Activated CD4-positive, alpha-beta T cell treated with anti-CD3 and anti-CD28 coated beads for 24 hours (primary cell): ENCODE measurements around the gene NTNG1.
"Not testable (repeated sequence)": the region's sequence is repeated elsewhere in the genome, so short reads cannot be mapped to it uniquely, and the experiment has no call there.

ENCODE experiments used
- DNase-seq, 2 donors: peaks; one replicate each; pipeline ENCODE4 v3.0.0-alpha.2; 2020; ENCODE audit warnings: low read depth in 2 of 2

The NTNG1 gene

DNA sequence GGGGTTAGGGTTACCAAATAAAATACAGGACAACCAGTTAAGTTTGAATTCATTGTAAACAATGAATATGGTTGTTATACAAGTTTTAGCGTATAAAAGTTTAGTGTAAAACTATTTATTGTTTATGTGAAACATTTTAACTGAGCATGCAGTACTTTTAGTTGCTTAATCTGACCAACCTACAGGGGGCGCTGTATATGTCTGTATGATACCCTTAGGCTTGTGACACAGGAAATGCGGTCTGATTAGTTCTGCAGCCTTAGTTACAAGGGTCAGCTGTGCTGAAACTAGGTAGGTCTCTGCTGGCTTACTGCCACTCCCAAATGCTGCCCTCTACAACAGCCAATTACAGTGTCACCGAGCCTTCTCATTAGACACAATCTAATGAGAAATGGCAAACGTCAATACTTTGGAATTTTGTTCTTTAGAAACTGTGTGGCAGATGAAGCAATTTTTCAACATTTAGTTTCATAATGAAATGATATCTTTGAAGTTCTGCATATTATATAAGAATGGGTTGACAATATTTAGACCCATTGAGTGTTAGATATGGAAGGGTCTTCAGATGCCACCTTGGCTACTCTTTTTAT lies 56.2 kb downstream of the NTNG1 start:
- no peak for DNase-seq

DNA sequence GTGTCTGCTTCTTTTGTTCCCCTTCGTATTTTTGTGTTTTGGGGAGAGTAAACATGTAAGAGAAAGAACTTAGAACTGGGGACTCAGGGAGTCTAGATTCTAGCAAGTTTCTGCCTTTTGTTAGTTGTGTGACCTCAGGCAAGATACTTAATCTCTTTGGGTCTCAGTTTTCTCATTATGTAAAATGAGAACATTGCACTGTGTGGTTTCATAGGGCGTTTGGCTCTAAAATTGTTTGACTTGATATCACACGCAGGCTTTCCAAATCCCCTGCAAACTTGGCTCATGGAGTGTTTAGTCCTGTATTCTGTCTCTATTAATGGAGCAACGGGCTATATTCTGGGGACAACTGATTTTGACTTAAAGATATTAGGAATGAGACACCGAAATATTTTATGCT lies 57.7 kb downstream of the NTNG1 start:
- DNase-seq, result no peak

DNA sequence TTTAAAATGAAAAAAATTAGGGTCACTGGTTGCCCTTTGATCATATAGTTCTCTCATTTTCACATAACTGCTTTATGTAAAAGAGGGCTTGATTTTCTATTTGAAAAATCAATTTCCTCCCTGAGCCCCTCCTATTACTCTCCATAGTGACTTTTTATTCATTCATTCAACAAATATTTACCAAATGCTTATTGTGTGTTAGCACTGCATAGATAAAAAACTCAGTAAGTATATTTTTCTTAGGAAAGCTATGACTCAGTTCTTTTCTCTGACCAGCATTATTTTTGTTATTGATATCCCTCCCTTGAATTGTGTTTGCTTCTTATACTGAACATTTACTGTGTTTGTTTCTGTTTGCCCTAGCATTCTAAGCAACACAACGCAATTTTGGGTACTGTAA lies 59.8 kb downstream of the NTNG1 start:
- no peak for DNase-seq

DNA sequence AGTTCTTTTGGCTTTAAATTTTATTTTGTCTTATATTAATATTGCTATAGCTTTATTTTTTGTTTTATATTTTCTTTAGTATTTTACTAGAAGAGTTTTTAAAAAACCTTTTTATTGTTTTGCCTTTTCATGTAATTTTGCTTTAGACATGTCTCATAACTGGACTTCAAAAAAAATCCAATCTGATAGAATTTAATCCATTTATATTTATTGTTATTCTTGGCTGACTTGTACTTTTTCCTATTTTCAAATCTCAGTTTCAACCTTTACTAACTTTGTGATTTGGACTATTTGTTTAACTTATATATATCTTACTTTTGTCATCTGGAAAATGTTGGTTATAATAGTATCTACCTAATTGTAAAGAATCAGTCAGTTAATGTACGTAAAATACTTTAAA lies 61.2 kb downstream of the NTNG1 start:
- DNase-seq, result no peak

DNA sequence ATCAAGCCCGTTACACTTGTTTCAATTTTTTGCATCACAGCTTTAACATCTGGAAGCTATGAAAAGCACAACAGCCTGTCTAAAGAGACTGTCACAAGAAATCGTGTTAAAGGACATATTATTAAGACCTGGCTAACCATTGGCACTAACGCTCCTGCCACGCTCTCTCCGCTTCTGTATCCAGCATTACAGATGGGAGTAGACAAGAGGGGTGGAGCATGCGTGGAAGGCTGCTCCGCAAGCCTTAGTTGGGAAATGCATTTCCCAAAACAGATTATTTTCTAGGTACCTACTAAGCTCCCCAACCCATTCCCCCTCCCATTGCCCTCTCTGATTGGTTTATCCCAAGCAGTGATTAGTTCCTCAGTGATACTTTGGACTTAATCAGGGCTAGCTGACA lies 72.4 kb downstream of the NTNG1 start:
- no peak for DNase-seq

DNA sequence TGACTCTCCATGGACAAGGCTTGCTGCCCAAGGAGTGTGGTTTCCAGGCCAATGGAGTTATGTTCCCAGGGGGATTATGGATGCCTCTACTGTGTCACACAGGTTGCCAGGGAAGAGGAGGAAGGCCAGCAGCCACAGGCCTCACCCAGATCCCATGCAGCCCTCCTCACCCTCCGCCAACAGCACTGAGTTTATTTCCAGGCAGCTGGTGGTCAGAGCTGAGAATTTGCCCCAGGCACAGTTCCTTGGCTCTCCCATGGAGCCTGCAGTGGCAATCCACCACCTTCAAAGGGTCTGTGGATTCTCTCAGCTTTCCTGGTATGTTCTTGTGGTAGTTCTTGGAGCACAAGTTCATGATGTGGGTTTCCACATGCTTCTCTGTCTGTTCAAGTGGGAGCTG lies 79.2 kb downstream of the NTNG1 start:
- no peak for DNase-seq

DNA sequence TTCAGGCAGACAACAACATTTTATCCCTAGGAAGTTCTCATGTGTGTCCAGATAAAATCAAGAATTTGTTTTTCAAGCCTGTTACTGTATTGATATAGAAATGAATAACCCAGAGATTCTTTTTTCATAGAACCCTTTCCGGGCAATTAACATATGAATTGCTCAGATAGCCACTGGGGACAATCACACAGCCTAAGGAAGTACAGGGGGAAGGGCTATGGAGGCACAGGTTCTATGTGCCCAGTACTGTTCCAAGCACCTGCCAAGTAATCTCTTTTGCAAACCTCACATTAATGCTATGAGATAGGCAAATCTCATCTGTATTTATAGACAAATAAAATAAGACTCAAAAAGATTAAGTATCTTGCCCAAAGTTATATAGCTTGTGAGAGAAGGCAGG lies 84.9 kb downstream of the NTNG1 start:
- DNase-seq, result no peak

DNA sequence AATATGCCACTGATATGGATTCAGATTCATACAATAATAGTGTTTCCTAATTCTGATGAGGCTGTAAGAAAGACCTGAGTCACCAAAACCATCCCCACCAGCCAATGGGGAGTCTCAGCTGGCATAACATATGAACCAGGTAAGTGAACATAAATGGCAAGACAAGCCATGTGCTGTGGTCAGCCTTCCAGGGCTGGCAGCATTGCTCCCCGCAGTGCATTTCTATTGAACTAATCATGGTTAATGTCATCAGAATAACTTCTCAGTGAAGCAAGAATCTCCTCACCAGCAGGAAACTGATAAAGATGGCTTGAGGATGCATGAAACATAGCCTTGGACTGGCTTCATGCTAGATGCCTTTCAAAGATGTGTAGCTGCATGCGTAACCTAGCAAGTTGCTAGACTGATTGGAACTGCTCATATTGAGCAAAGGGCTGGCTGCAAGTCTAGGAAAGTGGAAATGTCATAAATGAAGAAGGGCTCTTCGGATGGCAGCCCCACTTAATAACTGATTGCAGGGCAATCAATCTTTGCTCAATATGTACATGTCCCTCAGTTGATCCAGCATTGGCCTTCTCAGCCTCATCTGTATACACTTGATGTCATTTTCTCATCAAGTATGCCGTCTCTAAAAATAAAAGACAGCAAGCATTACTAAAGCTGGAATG lies 88.0 kb downstream of the NTNG1 start:
- DNase-seq, result no peak

DNA sequence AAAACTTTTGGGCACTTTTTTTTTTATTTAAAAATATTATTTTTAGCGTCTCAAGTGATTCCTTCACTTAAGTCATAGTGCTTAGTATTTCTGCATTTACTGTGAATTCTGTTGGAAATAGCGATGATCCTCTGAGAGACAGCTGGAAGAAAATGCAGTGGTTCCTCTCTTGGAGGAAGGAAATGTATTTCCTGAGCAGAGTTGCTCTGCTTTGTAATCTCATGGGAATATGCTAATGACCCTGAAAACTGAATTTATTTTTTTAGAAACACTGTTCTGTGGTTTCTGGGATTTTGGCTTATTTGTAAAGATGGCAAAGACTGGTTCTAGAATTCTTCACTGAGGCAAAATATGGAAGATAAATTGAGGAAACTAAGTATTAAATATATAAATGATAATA lies 88.9 kb downstream of the NTNG1 start:
- no peak for DNase-seq

DNA sequence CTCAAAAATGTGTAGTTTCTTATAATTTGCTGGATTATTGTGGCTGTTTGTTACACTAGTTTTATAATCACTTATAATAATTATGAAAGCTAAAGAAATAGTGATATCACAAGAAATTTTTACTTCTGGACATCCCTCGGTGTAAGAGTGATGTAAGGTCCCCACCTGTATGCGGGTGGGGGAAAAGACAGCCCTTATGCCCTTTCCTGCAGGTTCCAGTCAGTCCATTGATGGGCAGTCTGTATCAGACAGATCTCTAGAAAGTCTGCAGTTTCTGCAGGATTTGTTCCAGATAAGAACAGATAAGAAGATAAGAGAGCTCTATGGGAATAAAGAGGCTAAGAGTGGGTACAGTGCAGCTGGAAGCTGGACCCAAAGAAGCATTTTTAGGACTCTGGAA lies 89.3 kb downstream of the NTNG1 start:
- DNase-seq, result no peak

DNA sequence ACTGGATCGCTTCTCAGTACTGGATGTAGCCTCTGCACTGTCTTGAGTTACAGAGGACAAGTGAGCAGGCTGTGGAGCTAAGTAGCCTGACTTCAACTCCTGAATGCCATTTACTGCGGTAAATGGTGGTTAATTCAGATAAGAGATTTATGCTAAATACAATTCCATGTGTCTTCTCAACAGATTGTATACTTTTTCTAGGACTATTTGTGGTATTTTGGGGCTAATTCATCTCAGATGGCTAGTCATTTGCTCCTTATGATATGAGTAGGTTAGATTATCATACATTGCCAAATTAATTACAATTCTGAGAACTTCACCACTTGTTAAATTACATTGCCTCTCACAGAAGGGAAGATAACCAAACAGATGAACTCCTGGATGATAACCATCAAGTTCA lies 90.5 kb downstream of the NTNG1 start:
- DNase-seq, result no peak

DNA sequence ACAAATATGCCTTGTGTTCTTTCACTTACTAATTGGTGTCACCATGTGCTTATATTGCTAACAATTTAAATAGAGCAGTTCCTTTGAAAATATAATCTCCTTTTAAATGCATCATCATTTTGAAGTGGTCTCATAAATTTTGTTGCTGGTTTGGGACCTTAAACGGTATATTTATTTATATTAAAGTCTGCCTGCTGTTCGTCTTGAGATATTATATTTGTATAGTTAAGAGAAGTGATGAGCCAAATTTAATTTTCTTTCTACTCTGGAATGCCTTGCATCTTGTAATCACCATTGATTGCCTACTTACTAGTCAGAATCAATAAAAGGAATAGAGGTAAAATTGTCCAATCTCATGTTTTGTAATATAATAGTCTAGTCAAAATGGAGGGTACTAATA lies 91.6 kb downstream of the NTNG1 start:
- DNase-seq, result no peak

DNA sequence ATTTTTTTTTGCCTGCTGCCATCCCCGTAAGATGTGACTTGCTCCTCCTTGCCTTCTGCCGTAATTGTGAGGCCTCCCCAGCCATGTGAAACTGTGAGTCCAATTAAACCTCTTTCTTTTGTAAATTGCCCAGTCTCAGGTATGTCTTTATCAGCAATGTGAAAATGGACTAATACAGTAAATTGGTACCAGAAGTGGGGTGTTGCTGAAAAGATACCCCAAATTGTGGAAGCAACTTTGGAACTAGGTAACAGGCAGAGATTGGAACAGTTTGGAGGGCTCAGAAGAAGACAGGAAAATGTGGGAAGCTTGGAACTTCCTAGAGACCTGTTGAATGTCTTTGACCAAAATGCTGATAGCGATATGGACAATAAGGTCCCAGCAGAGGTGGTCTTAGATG lies 95.9 kb downstream of the NTNG1 start:
- DNase-seq, result not testable (repeated sequence)

DNA sequence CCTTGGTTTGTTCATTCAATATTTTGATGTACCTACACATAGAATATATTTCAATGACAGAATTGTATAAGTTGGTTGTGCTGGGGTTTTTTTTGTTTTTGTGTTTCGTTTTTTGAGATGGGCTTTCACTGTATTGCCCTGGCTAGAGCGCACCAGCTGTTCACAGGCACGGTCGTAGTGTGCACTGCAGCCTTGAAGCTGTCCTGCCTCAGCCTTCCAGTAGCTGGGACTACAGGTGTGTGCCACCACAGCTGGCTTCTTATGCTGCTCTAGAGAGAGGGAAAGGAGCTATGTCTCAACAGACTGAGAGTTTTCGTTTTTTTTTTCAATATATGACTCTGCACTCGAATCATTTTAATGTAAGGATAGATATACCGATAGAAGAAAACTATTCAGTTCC lies 102.6 kb downstream of the NTNG1 start:
- no peak for DNase-seq

DNA sequence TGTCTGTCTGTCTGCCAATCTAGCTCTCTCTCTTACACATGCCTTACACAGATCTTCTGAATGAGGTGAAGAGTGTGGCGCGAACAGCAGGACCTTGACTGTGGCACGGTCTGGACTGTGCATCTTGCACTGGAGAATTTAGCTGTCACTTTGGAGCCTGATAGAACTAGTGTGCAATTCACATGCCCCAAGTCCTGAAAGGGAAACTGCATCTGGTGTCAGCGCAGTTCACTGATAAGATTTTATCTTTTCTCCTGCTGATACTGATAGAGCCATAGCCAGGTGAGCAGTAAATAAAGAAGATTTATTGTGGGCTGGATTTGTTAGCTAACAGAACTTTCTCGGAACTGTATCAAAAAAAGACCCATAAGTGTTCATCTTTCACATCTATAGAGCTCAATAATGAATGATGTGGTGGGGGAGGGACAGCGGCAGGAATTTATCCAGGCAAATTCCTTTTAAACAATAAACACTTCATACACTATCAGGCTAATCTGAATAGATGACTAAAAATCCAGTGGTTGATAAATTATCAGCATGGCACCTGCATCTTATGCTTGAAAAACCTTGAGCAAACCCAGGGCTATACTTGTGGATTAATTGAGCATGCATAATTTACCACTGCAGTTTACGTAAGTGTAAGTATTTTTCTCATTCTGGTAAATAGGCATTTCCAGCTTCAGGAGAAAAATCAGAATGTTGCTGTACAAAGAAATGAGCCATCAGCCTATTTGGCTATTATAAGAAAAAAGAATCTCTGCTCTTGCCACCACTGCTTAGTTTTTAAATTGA lies 104.1 kb downstream of the NTNG1 start:
- no peak for DNase-seq

DNA sequence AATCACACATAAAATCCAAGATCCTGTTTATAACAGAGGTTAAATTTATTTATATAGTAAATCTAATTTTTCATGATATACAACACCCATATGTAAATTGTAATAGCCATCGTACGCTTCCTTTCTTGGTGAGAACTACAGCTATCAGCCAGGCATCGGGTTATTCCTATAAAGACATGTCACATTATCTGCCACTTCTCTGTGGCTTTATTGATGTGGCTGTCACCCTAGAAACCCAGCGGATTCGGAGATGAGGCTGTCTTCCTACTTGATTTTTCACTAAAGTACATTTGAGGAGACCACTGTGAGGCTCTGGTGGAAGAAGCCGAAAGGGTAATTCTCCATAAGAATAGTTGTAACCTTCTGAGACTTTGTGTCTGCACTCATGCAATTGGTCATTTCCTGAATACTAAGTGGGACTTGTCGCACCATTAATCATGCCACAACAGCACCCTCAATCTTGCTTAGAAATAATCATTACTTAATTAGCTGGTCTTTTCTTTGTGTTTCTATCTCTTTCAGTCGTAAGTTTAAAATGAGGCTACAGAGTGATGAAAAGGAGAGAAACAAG lies 106.0 kb downstream of the NTNG1 start:
- DNase-seq, result no peak

DNA sequence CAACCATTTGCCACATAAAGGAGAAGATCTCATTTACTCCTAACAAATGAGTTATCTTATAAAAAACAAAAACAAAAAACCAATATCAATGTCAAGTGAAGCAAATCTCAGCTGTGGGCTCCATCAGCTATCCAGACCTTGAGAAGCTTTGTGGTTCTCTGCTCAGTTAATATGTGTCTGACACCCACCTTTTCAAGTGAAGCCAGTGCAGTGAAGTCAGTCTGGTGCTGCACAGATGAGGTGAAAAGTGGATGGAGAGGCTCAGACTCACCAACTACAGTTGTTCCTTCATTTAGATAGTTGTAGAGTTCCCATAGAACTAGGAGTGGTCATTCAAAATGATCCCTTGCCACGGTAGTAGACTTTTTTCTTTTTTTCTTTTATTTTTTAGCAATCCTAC lies 106.8 kb downstream of the NTNG1 start:
- no peak for DNase-seq

DNA sequence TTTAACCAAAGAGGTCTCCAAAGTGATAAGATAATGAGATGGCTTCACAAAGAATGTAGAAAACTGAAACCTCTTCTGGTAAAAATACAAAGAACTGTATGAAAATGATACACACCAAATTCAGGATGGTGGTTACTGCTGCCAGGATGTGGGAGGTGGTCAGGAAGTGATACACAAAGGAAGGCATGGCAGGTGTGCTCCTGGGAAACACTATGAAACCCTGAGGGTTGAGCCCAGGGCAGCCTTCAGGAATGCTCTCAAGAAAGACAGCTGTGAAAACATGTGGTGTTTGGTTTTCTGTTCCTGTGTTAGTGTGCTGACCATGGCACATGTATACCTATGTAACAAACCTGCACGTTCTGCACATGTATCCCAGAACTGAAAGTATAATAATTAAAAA lies 109.3 kb downstream of the NTNG1 start:
- DNase-seq, result no peak

DNA sequence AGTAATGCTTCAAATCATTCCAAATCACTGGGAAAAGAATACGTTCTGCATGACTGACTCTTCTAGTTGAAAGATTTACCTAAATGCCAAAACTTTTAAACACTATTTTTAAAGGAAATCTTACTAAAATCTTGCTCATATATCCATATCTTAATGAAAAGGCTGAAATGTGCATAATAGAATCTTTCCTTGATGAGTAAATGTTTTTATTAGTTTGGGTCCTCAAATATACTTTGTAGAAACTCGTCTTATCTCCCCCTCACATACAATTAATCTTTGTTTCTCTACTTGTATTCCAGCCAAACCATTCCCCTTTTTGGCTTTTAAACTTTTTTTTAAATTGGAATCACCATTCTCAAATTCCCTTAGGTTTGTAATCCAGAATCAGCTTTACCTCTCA lies 110.2 kb downstream of the NTNG1 start:
- no peak for DNase-seq

DNA sequence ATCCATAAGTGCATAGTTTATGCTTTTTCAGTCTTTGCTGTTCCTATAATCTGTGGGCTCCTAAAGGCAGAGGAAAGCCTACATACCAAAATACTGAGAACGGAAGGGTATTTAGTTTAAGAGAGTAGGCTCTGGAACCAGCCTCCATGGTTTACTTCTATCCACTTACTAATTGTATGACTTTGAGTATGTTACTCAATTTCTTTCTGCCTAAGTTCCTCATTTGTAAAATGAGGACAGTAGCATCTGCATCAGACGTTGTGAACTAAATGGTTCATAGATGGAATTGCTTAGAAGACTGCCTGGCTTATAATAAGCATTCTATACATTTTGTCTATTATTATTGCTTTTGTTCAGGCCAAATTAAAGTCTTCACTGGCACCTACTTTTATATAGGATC lies 111.0 kb downstream of the NTNG1 start:
- DNase-seq, result no peak

DNA sequence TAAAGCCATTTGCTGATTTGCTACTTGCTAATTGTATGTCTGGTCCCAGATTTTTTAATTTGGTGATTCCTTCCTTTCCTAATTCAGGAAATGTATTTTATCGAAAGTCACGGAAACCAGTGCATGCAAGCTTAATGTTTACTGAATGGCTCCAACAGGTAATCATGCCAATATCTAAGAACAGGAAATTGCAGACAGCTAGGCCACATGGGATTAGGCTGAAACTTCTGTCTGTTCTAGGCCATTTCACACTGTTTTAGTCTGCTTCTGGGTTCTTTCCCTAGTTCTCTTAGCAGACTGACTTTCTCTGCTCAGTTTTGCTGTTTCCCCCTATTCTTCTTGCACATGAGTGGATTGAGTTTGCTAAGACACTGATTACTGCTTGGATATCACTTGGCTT lies 111.4 kb downstream of the NTNG1 start:
- no peak for DNase-seq

DNA sequence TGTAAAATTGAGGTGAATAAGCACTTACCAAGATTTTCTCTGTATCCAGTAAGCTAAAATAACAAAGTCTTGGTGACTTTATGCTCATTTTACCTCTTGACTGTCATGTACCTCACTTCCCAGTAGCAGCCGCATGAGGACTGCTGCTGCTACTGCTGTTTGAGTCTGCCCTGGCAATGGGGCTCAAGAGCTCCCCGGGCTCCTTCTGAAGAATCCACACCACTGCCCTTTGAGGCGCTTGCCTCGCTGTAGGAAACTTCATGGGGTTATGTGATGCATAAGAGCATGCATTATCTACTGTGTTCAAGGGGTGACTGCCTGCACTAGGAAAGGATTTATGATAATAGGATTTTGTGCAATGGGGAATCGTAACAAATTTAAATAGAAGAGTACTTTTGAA lies 113.5 kb downstream of the NTNG1 start:
- no peak for DNase-seq

DNA sequence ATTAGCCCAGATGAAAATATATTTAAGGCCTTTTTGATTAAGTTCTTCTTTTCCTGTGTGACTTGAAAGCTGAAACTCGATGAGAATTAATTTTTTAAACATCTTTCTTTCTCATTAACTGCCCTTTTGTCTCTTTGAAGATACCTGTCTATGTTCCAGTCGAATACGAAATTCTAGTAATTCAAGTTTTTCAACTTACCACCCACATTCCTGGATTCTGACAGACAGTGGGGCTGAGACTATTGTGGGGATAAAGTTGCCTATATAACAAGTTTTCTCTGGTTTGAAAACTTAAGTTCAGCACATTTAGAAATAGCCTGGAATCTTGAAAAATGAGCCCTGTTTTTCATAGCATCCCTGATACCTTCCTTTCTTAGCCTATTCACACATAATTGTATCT lies 114.6 kb downstream of the NTNG1 start:
- no peak for DNase-seq
